ENCODE results near the gene MUTYH. TPM values are rescaled to one million over a fixed set of nuclear protein-coding genes. Genes with fewer than 3 reads are reported as not detected.

Gene MUTYH
- total and polyA plus RNA-seq, 8 donors = 9.5 to 44.2 (median 12.8) TPM

- H3K27ac ChIP-seq = no peak overlapping the region
Measured at GRCh38 chr1:45314266-45314665, 26.0 kb downstream of the MUTYH start.

GRCh38 chr1:45306905-45307304, 33.3 kb downstream of the MUTYH start:
- TF ChIP-seq CTCF (IDR thresholded peaks at IDR 0.05) = no peak
- 56 to 71% methylated on average over 3 of the region's 3 CpGs for WGBS, 2 donors
- Histone ChIP-seq H3K9me3 (no peaks in the 10 kb centered on the region), H3K4me3 (no peak overlapping the region), H3K27ac (no peak overlapping the region), H3K27me3 (no peaks in the 10 kb centered on the region), H3K4me1 (peaks cover 4 to 5% (median 4%) of the 10 kb centered on the region in 3 donors), H3K36me3 (no peaks in the 10 kb centered on the region)
- no peak for ATAC-seq
- intact Hi-C loops (cut with DNase I) = loop anchor here in 1 of 3 donors (10.0 kb wide), 1 partner anchor 512 kb away; no protein-coding TSS in a partner anchor
- no peak for DNase-seq
- FAIRE-seq = no peak

More at GRCh38 chr1:45314266-45314665, 26.0 kb downstream of the MUTYH start:
- Histone ChIP-seq H3K4me3 (no peak overlapping the region), H3K36me3 (no peaks in the 10 kb centered on the region), H3K9me3 (no peaks in the 10 kb centered on the region), H3K27me3 (no peaks in the 10 kb centered on the region), H3K4me1 (peaks cover 0 to 4% (median 3%) of the 10 kb centered on the region in 3 donors)
- peak; percentile 23 for FAIRE-seq
- no peak for TF ChIP-seq CTCF (IDR thresholded peaks at IDR 0.05)
- ATAC-seq = no peak
- 50 to 55% methylated on average over 3 of the region's 3 CpGs for WGBS, 2 donors
- intact Hi-C loops (cut with DNase I) = no loop called here
- no peak for DNase-seq

GRCh38 chr1:45306319-45306718, 33.9 kb downstream of the MUTYH start:
- FAIRE-seq = no peak
- no peak for DNase-seq
- intact Hi-C loops (cut with DNase I) = loop anchor here in 1 of 3 donors (10.0 kb wide), 1 partner anchor 512 kb away; no protein-coding TSS in a partner anchor
- H3K27me3 ChIP-seq = no peaks in the 10 kb centered on the region
- no peak overlapping the region for H3K4me3 ChIP-seq
- H3K9me3 ChIP-seq = no peaks in the 10 kb centered on the region
- H3K4me1 ChIP-seq = peaks cover 4 to 5% (median 4%) of the 10 kb centered on the region in 3 donors
- H3K36me3 ChIP-seq = no peaks in the 10 kb centered on the region
- no peak for ATAC-seq
- no peak overlapping the region for H3K27ac ChIP-seq
- WGBS, 2 donors = 69 to 73% methylated on average over 8 of the region's 8 CpGs
- no peak for TF ChIP-seq CTCF (IDR thresholded peaks at IDR 0.05)

- DNase-seq (no peak), FAIRE-seq (no peak), ATAC-seq (no peak)
- no peak for TF ChIP-seq CTCF (IDR thresholded peaks at IDR 0.05)
- WGBS, 2 donors = 85 to 92% methylated on average over 10 of the region's 10 CpGs
- Histone ChIP-seq H3K9me3 (no peaks in the 10 kb centered on the region), H3K4me1 (peaks cover 4 to 5% (median 4%) of the 10 kb centered on the region in 3 donors), H3K27ac (no peak overlapping the region), H3K36me3 (no peaks in the 10 kb centered on the region), H3K4me3 (no peak overlapping the region), H3K27me3 (no peaks in the 10 kb centered on the region)
- intact Hi-C loops (cut with DNase I) = loop anchor here in 1 of 3 donors (10.0 kb wide), 1 partner anchor 510 kb away; no protein-coding TSS in a partner anchor
Measured at GRCh38 chr1:45305231-45305630, 35.0 kb downstream of the MUTYH start.
